K562 (cell line): ENCODE results near the gene LMOD1. TPM values are rescaled to one million over a fixed set of nuclear protein-coding genes. Genes with fewer than 3 reads are reported as not detected.
A peak's percentile ranks its signal among the peaks of the same experiment; 100 is the strongest.

Experiments
- CLOCK ChIP-seq: fragments of 250-450 bp; sonication (Bioruptor Pico); IDR thresholded peaks from 2 replicates; pipeline ENCODE4 v1.4.0; 2020; ENCODE audit warnings: mild to moderate bottlenecking, moderate library complexity, borderline replicate concordance
- CREBBP ChIP-seq: IDR thresholded peaks from one replicate; pipeline ENCODE4 v1.6.1; 2012; ENCODE audit warnings: low read depth, mild to moderate bottlenecking, control low read depth, inconsistent platforms, low read length
- ETV1 ChIP-seq: fragments of 450-650 bp; conservative IDR thresholded peaks from 2 replicates; pipeline ENCODE4 v1.6.1; 2016; ENCODE audit warnings: missing genetic modification characterization, control low read depth, low read depth, missing compliant biosample characterization
- HMG20A ChIP-seq: fragments of 450-650 bp; formaldehyde crosslinking; conservative IDR thresholded peaks from 2 replicates; pipeline ENCODE4 v1.4.0; 2020; ENCODE audit warnings: mild to moderate bottlenecking, mixed read lengths
- HNRNPLL ChIP-seq: fragments of 200-400 bp; formaldehyde crosslinking; IDR thresholded peaks from 2 replicates; pipeline ENCODE4 v1.6.1; 2017; ENCODE audit warnings: low read length, low read depth, mild to moderate bottlenecking; ENCODE audit not compliant: poor library complexity, severe bottlenecking
- HNRNPUL1 ChIP-seq: fragments of 200-400 bp; formaldehyde crosslinking; IDR thresholded peaks from 2 replicates; pipeline ENCODE4 v1.6.1; 2017; ENCODE audit warnings: low read length
- MEF2A ChIP-seq: IDR thresholded peaks from 2 replicates; pipeline ENCODE4 v1.6.1; 2011; ENCODE audit warnings: low read depth, mild to moderate bottlenecking, low read length, moderate library complexity; ENCODE audit not compliant: control insufficient read depth
- NR0B1 ChIP-seq: fragments of 450-650 bp; IDR thresholded peaks from one replicate; pipeline ENCODE4 v1.6.1; 2018; ENCODE audit warnings: mild to moderate bottlenecking, moderate library complexity; ENCODE audit not compliant: partially characterized antibody
- PKNOX1 ChIP-seq: fragments of 450-650 bp; IDR thresholded peaks from 2 replicates; pipeline ENCODE4 v1.6.1; 2016
- SMARCE1 ChIP-seq: fragments of 450-650 bp; IDR thresholded peaks from 2 replicates; pipeline ENCODE4 v1.7.1; 2016; ENCODE audit warnings: mild to moderate bottlenecking
- STAT5B ChIP-seq: fragments of 250-450 bp; sonication (Bioruptor Pico); IDR thresholded peaks from 2 replicates; pipeline ENCODE4 v1.8.0; 2021; ENCODE audit warnings: mild to moderate bottlenecking, inconsistent platforms
- TCF7L2 ChIP-seq: fragments of 150-350 bp; IDR thresholded peaks from 2 replicates; pipeline ENCODE4 v1.6.1; 2016; ENCODE audit warnings: low read depth, mild to moderate bottlenecking, low read length, moderate library complexity
- THRA ChIP-seq: fragments of 450-650 bp; IDR thresholded peaks from 2 replicates; pipeline ENCODE4 v1.6.1; 2017; ENCODE audit warnings: mild to moderate bottlenecking, moderate library complexity
- TRIM24 ChIP-seq, 2 experiments: fragments of 450-650 bp; IDR thresholded peaks; 2 replicates each; pipeline ENCODE4 v1.6.1; 2016
- XRCC3 ChIP-seq: fragments of 450-650 bp; IDR thresholded peaks from 2 replicates; pipeline ENCODE4 v1.6.1; 2017; ENCODE audit warnings: mild to moderate bottlenecking, moderate library complexity
- XRCC4 ChIP-seq: IDR thresholded peaks from one replicate; pipeline ENCODE4 v1.6.1; 2011; ENCODE audit not compliant: insufficient read depth, insufficient read length; ENCODE audit errors: extremely low read depth
- ZBTB12 ChIP-seq: fragments of 250-450 bp; sonication (Bioruptor Pico); IDR thresholded peaks from 2 replicates; pipeline ENCODE4 v1.4.0; 2020
- ZNF395 ChIP-seq: fragments of 200-800 bp; sonication (Bioruptor generic); IDR thresholded peaks from 2 replicates; pipeline ENCODE4 v1.6.1; 2017; ENCODE audit warnings: missing genetic modification characterization, missing compliant biosample characterization
- ZNF707 ChIP-seq: fragments of 250-450 bp; sonication (Bioruptor Pico); conservative IDR thresholded peaks from 2 replicates; pipeline ENCODE4 v1.8.0; 2022; ENCODE audit warnings: inconsistent platforms, mild to moderate bottlenecking, moderate library complexity
- ZNF766 ChIP-seq: fragments of 200-800 bp; sonication (Bioruptor generic); conservative IDR thresholded peaks from 2 replicates; pipeline ENCODE4 v1.6.1; 2016; ENCODE audit warnings: missing genetic modification characterization, missing compliant biosample characterization
- polyA plus RNA-seq, 8 experiments: library from polyadenylated mRNA; depleted of rRNA in 4 of 8; stranded (reverse) in 5 of 8; unstranded in 3 of 8; fragments of >200 nt; fragmentation: Nextera tagmentation in 2 of 8; fragmentation: Illumina TruSeq in 1 of 8; extraction: Ambion mirVana in 2 of 8; extraction: Trizol in 1 of 8; gene quantifications; 2 replicates each; pipeline versions ENCODE4 v1.2.1 to v1.2.3, GENCODE V29; 2011 to 2014; ENCODE audit warnings: inconsistent platforms in 1 of 8, missing spikeins in 1 of 8
- total RNA-seq, 7 experiments: library from RNA; depleted of rRNA in 6 of 7; stranded (reverse); fragments of >200 nt in 6 of 7; fragmentation: Illumina TruSeq in 2 of 7; extraction: Trizol in 2 of 7; gene quantifications; 2 replicates each; pipeline versions ENCODE4 v1.2.1 to v1.2.3, GENCODE V29; 2011 to 2021; ENCODE audit warnings: low replicate concordance in 1 of 7

The LMOD1 gene
- total and polyA plus RNA-seq, 9 of the 15 experiments (the other 6 are each of a cell fraction or from before 2014, with no cell fraction given) = 0.03 to 0.54 (median 0.38) TPM; not detected in 1

GRCh38 chr1:201925301-201925567, 21.1 kb downstream of the LMOD1 start (continued):
- TF ChIP-seq PKNOX1 = peak; percentile 94
- TF ChIP-seq ETV1 (tag) = no peak
- no peak for TF ChIP-seq CREBBP
- TF ChIP-seq TCF7L2 = no peak
- no peak for TF ChIP-seq HNRNPLL
- TF ChIP-seq ZBTB12 (CRISPR knock-in tag) = no peak
- peak; percentile 18; the same call in 1 of the 2 replicates for TF ChIP-seq SMARCE1
- no peak for TF ChIP-seq HMG20A (CRISPR knock-in tag)
- no peak for TF ChIP-seq THRA
- TF ChIP-seq MEF2A = no peak
- no peak for TF ChIP-seq STAT5B (CRISPR knock-in tag)
- no peak for TF ChIP-seq XRCC4
- TF ChIP-seq CLOCK (CRISPR knock-in tag) = no peak
- TF ChIP-seq NR0B1 = no peak
- no peak for TF ChIP-seq HNRNPUL1
- no peak for TF ChIP-seq ZNF395 (CRISPR knock-in tag)
- no peak for TF ChIP-seq ZNF766
- no peak for TF ChIP-seq ZNF707 (CRISPR knock-in tag)
- no peak for TF ChIP-seq TRIM24 (IDR thresholded peaks at IDR 0.05)
- TF ChIP-seq XRCC3 = no peak
